Activated CD4-positive, alpha-beta T cell treated with anti-CD3 and anti-CD28 coated beads, Interleukin-2, amount 10 ng/mL, durations not matched to agents 24 days and 14 days (primary cell): ENCODE data around the gene PARN. TPM values are rescaled to one million over a fixed set of nuclear protein-coding genes. Genes with fewer than 3 reads are reported as not detected.
"Not testable (repeated sequence)": the region's sequence is repeated elsewhere in the genome, so short reads cannot be mapped to it uniquely, and the experiment has no call there.

Experiments used
- DNase-seq: peaks from one replicate; pipeline ENCODE4 v3.0.0; 2022
- H3K27ac Mint-ChIP-seq: one replicate; pipeline ENCODE4 v1.8.0; 2022; ENCODE audit warnings: mild to moderate bottlenecking, mixed read lengths
- H3K27me3 Mint-ChIP-seq: one replicate; pipeline ENCODE4 v1.8.0; 2022; ENCODE audit warnings: mixed read lengths
- H3K36me3 Mint-ChIP-seq: one replicate; pipeline ENCODE4 v1.8.0; 2022; ENCODE audit warnings: low read depth, mild to moderate bottlenecking, mixed read lengths
- H3K4me1 Mint-ChIP-seq: one replicate; pipeline ENCODE4 v1.8.0; 2021; ENCODE audit warnings: mixed read lengths
- H3K4me3 Mint-ChIP-seq: one replicate; pipeline ENCODE4 v1.8.0; 2022; ENCODE audit warnings: mild to moderate bottlenecking, moderate library complexity, mixed read lengths
- H3K9me3 Mint-ChIP-seq: one replicate; pipeline ENCODE4 v1.8.0; 2021; ENCODE audit warnings: mixed read lengths
- intact Hi-C: fragments of 100-400 bp; cut with micrococcal nuclease; formaldehyde crosslinking; loops from one replicate; pipeline ENCODE4 v1.15.1; 2023
- total RNA-seq: library from RNA; stranded (reverse); gene quantifications from 2 replicates; pipeline ENCODE4 v1.2.3, GENCODE V29; 2022

The PARN gene
- total RNA-seq, 1 donor from 2014 or later = 58.6 TPM

DNA sequence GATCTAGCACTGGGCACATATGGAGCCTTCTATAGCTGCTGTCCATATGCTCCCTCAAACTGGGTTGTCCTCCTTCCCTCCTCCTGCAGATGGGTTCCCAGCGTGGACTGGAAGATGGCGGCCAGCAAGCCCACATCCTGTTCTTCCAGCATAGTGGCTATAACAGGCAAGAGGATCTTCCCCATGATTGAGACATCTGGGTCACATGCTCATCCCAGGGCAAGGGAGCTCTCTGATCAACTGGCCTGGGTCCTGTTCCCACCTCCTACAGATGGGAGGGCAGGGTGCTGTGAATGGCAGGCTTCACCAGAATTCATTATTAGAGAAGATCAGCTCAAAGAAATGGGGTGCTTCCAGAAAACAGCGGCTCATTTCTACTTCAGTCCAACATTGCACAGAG, 210.2 kb downstream of the PARN start:
- H3K27ac Mint-ChIP-seq = no peak overlapping the region
- no peaks in the 10 kb centered on the region for H3K36me3 Mint-ChIP-seq
- intact Hi-C loops = no loop called here
- H3K27me3 Mint-ChIP-seq = no peaks in the 10 kb centered on the region
- DNase-seq = no peak
- H3K4me1 Mint-ChIP-seq = no peaks in the 10 kb centered on the region
- H3K9me3 Mint-ChIP-seq = no peaks in the 10 kb centered on the region
- no peak overlapping the region for H3K4me3 Mint-ChIP-seq

DNA sequence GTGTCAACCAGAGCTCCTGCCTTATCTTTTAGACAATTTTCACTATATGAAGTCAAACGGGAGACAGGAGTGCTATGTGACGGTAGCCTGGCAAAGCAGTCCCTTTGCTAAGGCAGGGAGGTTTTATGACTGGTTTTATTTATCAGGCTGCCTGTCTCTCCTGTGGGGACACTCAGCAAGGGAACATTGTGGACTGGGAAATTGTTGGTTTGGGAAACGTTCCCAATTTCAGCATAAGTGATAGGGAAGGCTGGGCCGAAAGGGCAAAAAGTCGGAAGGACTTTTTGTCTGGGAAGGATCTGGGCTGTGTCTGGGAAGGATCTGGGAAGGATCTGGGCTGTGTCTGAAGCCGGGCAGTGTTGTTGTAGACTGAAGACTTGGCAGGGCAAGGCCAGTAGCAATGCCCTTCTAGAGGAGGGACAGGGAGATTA, 211.2 kb downstream of the PARN start:
- no peak overlapping the region for H3K27ac Mint-ChIP-seq
- no peak for DNase-seq
- no peak overlapping the region for H3K4me3 Mint-ChIP-seq
- H3K36me3 Mint-ChIP-seq = no peaks in the 10 kb centered on the region
- H3K27me3 Mint-ChIP-seq = no peaks in the 10 kb centered on the region
- intact Hi-C loops = no loop called here
- H3K9me3 Mint-ChIP-seq = no peaks in the 10 kb centered on the region
- no peaks in the 10 kb centered on the region for H3K4me1 Mint-ChIP-seq

- Mint-ChIP-seq H3K9me3 (no peaks in the 10 kb centered on the region), H3K4me1 (no peaks in the 10 kb centered on the region), H3K27me3 (no peaks in the 10 kb centered on the region), H3K27ac (no peak overlapping the region), H3K4me3 (no peak overlapping the region), H3K36me3 (no peaks in the 10 kb centered on the region)
- DNase-seq = no peak
- intact Hi-C loops = no loop called here
Observed at GRCh38 chr16:14416184-14416583, 213.9 kb downstream of the PARN start.

DNA sequence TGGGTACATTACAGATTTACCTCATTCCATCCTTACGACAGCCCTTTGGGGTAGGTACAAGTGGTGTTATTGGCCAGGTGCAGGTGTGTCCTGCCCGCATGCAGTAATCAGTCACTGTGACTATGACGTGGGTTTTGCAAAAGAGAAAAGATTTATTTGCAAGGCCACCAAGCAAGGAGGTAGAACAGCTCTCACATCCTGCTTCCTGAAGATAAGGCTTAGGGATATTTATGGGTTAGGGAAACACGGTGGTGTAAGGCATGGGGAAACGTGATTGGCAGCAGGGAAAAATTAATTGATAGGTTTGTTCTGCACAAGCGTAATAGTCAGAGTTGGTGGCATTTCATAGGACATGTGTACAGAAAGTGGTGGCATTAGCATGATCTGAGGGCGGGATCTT, 214.8 kb downstream of the PARN start:
- no peaks in the 10 kb centered on the region for H3K4me1 Mint-ChIP-seq
- no peaks in the 10 kb centered on the region for H3K36me3 Mint-ChIP-seq
- intact Hi-C loops = no loop called here
- no peak overlapping the region for H3K27ac Mint-ChIP-seq
- no peaks in the 10 kb centered on the region for H3K9me3 Mint-ChIP-seq
- no peaks in the 10 kb centered on the region for H3K27me3 Mint-ChIP-seq
- DNase-seq = no peak
- H3K4me3 Mint-ChIP-seq = no peak overlapping the region

- Mint-ChIP-seq H3K36me3 (no peaks in the 10 kb centered on the region), H3K4me3 (no peak overlapping the region), H3K9me3 (no peaks in the 10 kb centered on the region), H3K27me3 (no peaks in the 10 kb centered on the region), H3K4me1 (peaks cover 3% of the 10 kb centered on the region), H3K27ac (no peak overlapping the region)
- DNase-seq = no peak
- intact Hi-C loops = no loop called here
Observed at GRCh38 chr16:14409563-14409962, 220.5 kb downstream of the PARN start.

DNA sequence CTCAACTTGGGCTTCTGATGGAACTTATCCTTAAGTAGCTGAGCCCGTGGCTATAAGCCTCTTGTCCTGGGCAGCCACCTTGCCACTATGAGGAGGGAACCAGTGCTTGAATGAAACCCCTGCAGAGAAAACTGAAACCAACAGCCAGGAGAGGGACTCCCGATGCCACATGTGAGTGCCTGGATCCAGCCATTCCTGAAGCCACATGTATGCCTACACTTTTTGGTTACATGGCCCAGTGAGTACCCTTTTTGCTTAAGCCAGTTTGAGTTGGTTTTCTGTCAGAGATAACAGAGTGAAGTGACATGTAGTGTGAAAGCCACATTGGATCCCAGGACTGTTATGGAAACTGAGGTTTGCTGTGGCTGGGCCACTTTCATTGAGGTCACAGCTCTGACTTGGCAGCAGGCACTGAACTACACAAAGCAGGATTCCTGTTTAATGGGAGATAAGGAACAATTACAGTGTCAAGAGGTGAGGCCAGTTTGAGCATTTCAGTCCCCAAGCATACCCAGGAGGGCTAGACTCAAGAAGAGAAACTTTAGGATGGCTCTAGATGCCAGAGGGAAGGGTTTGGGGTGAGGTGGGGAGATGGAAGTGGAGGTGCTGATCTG, 222.2 kb downstream of the PARN start:
- no peak overlapping the region for H3K27ac Mint-ChIP-seq
- H3K4me3 Mint-ChIP-seq = no peak overlapping the region
- peaks cover 3% of the 10 kb centered on the region for H3K4me1 Mint-ChIP-seq
- intact Hi-C loops = no loop called here
- DNase-seq = no peak
- no peaks in the 10 kb centered on the region for H3K9me3 Mint-ChIP-seq
- no peaks in the 10 kb centered on the region for H3K36me3 Mint-ChIP-seq
- no peaks in the 10 kb centered on the region for H3K27me3 Mint-ChIP-seq

GRCh38 chr16:14405611-14406537, 224.2 kb downstream of the PARN start:
- no peaks in the 10 kb centered on the region for H3K9me3 Mint-ChIP-seq
- DNase-seq = peak; percentile 70
- H3K27me3 Mint-ChIP-seq = no peaks in the 10 kb centered on the region
- intact Hi-C loops = no loop called here
- no peak overlapping the region for H3K4me3 Mint-ChIP-seq
- peaks cover 3% of the 10 kb centered on the region for H3K4me1 Mint-ChIP-seq
- H3K27ac Mint-ChIP-seq = no peak overlapping the region
- H3K36me3 Mint-ChIP-seq = no peaks in the 10 kb centered on the region

DNA sequence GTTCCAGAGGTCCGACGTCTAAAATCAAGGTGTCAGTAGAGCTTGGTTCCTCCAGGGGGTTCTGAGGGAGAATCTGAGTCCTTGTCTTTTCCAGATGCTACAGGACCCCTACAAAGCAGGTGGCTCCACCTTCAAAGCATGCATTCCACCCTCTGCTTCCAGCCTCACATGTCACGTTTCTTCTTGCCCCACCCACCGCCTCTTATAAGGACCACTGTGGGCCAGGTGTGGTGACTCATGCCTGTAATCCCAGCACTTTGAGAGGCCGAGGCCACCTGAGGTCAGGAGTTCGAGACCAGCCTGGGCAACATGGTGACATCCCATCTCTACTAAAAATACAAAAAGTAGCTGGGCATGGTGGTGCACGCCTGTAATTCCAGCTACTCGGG, 227.1 kb downstream of the PARN start:
- H3K36me3 Mint-ChIP-seq, H3K27ac Mint-ChIP-seq, H3K4me3 Mint-ChIP-seq, H3K9me3 Mint-ChIP-seq, H3K4me1 Mint-ChIP-seq, DNase-seq, intact Hi-C loops, H3K27me3 Mint-ChIP-seq: not testable (repeated sequence)

DNA sequence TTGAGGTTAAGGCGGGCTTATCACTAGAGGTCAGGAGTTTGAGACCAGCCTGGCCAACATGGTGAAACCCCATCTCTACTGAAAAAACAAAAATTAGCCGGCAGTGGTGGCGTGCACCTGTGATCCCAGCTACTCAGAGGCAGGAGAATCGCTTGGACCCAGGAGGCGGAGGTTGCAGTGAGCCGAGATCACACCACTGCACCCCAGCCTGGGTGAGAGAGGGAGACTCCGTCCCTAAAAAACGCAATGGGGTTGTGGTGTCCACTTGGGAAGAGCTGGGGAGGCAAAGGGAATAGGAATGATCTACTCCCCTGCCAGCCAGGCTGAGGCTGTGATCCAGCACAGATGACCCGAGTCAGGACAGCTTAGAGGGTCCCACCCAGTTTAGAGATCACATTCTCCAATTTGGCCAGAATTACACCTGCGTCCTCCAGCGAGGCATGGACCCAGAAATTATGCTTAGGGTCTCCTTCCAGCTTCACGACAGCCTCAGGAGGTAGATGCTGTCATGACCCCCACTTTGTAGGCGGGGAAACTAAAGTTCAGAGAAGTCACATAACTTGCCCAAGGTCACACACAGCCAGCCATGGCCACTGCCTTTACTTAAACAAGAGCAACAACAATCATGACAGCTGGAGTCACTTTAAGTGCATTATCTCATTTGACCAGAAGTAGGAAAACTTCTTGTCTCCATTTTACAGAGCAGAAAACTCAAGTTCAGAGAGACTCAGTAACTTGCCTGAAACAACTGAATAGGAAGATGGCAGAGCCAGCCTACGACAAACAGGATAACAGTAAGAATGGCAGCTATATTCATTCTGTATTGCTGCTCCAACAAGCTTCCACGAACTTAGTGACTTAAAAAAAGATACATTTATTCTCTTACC, 227.7 kb downstream of the PARN start:
- H3K4me1 Mint-ChIP-seq, intact Hi-C loops, H3K9me3 Mint-ChIP-seq, H3K4me3 Mint-ChIP-seq, DNase-seq, H3K27me3 Mint-ChIP-seq, H3K27ac Mint-ChIP-seq, H3K36me3 Mint-ChIP-seq: not testable (repeated sequence)

- H3K36me3 Mint-ChIP-seq, H3K27ac Mint-ChIP-seq, intact Hi-C loops, H3K4me3 Mint-ChIP-seq, H3K27me3 Mint-ChIP-seq, H3K9me3 Mint-ChIP-seq, H3K4me1 Mint-ChIP-seq, DNase-seq: not testable (repeated sequence)
Observed at GRCh38 chr16:14401711-14402061, 228.4 kb downstream of the PARN start.

DNA sequence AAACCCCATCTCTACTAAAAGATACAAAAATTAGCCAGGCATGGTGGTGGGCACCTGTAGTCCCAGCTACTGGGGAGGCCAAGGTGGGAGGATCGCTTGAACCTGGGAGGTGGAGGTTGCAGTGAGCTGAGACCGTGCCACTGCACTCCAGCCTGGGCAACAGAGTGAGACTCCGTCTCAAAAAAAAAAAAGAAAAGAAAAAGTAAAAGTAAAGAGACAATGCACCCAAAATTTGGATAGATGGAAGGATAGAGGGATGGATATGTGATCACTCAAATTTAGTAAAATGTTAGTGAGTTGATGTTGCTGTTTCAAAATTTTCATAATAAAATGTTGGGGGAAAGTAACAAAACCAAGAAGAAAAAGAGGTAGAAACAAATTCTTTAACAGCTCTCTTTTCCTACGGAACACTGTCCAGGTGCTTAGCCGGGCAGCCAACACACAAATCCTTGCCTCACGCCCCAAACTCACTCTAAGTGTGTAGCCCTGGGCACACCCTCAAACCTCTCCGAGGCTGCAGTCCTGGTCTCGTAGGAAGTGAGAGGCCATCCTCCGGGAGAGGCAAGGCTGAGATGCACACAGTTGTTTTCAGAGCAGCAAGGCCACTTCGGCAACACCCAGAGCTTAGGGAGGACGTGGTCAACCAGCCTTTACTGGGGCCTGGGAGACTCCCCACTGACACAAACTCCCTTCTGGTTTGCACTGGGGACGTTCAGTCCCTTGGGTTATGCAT, 228.9 kb downstream of the PARN start:
- intact Hi-C loops, H3K4me3 Mint-ChIP-seq, DNase-seq, H3K4me1 Mint-ChIP-seq, H3K27me3 Mint-ChIP-seq, H3K27ac Mint-ChIP-seq, H3K36me3 Mint-ChIP-seq, H3K9me3 Mint-ChIP-seq: not testable (repeated sequence)

- Mint-ChIP-seq H3K36me3 (no peaks in the 10 kb centered on the region), H3K27me3 (no peaks in the 10 kb centered on the region), H3K4me1 (peaks cover 3% of the 10 kb centered on the region), H3K9me3 (no peaks in the 10 kb centered on the region), H3K27ac (no peak overlapping the region), H3K4me3 (no peak overlapping the region)
- no peak for DNase-seq
- intact Hi-C loops = no loop called here
Observed at GRCh38 chr16:14400285-14400977, 229.6 kb downstream of the PARN start.
